GM23248 (cell line): ENCODE results near the gene RIT2.

Experiments
- EZH2 ChIP-seq: fragments of 200-600 bp; sonication (generic); IDR thresholded peaks from 2 replicates; pipeline ENCODE4 v1.6.1; 2018; ENCODE audit warnings: antibody characterized with exemption, mild to moderate bottlenecking; ENCODE audit not compliant: insufficient read depth, poor library complexity, severe bottlenecking
- EZH2phosphoT487 ChIP-seq: fragments of 200-600 bp; sonication (generic); IDR thresholded peaks from 2 replicates; pipeline ENCODE4 v1.6.1; 2018; ENCODE audit warnings: antibody characterized with exemption, moderate library complexity, mild to moderate bottlenecking, low read depth; ENCODE audit not compliant: insufficient read depth

DNA sequence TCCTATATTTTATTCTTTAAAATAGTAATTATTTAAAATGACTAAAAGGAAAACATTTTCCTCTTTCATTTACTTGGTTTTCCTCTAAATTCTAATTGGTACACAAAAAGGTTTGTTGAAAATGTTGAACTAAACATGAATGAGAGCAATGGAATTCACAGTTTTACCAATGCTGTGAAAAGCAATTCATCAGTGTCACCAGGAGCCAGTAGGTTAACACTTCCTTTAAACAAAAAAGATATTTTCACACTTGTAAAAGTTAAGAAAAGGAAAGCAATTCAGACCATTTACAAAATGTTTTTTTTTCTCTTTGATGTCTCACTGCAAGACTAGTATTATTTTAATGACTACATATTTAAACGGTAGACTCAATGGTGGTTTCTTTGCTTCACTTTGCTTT is 341.6 kb downstream of the RIT2 start:
- TF ChIP-seq EZH2 (no peak), EZH2phosphoT487 (no peak)
